Muscle layer of duodenum (tissue), 2 donors: ENCODE measurements around the gene SPACA9.

Experiments
- H3K27ac ChIP-seq: one replicate; pipeline ENCODE4 v1.7.0; 2013; ENCODE audit warnings: mild to moderate bottlenecking, low read length
- H3K27me3 ChIP-seq: one replicate; pipeline ENCODE4 v1.7.0; 2013; ENCODE audit warnings: low read depth, mild to moderate bottlenecking, control low read depth, low read length
- H3K36me3 ChIP-seq, 2 donors: one replicate each; pipeline ENCODE4 v1.7.0; 2013; ENCODE audit warnings: low read length in 2 of 2, control low read depth in 1 of 2, mild to moderate bottlenecking in 1 of 2; ENCODE audit not compliant: insufficient read depth in 2 of 2, control insufficient read depth in 1 of 2
- H3K4me1 ChIP-seq, 2 donors: one replicate each; pipeline ENCODE4 v1.7.0; 2013; ENCODE audit warnings: low read length in 2 of 2, mild to moderate bottlenecking in 2 of 2, control low read depth in 1 of 2, moderate library complexity in 1 of 2; ENCODE audit not compliant: insufficient read depth in 2 of 2, control insufficient read depth in 1 of 2
- H3K4me3 ChIP-seq, 2 donors: one replicate each; pipeline ENCODE4 v1.7.0; 2013; ENCODE audit warnings: low read length in 2 of 2, low read depth in 1 of 2, mild to moderate bottlenecking in 1 of 2
- H3K9me3 ChIP-seq, 2 donors: one replicate each; pipeline ENCODE4 v1.7.0; 2013; ENCODE audit warnings: low read length in 2 of 2, control low read depth in 1 of 2, mild to moderate bottlenecking in 1 of 2; ENCODE audit not compliant: control insufficient read depth in 1 of 2
- donor health status: healthy.

SPACA9 gene

DNA sequence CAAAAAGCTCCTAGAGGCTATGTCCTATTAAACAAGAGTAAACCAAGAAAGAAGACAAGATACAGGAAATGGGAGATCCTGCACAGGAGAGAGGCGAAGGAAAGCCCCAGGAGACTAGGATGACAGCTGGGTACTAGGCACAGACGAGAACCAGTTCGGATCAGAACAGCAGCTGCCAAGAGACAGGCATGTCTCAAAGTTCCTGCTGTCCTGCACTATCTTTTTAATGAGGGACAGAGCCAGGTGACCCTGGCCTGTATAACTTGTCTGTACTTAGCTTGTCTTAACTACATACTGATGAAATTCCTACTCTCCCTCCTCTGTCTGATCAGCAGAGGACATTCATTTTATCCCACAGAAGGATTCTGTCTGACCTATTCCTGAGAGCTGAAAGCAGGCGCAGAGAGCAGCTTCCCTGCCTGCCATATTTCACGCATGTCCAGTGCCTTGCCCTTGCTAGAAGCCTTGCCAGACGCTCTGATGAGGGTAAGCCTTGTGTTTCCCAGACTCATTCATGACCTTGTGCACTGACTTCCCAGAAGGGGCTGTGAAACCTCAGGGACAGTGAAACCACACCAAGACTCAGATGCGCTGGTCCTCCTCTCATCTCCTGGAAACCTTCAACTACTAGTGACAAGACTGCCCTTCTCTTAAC lies 41.0 kb downstream of the SPACA9 start:
- no peak overlapping the region for H3K4me3 ChIP-seq
- H3K9me3 ChIP-seq: no peaks in the 10 kb centered on the region
- no peaks in the 10 kb centered on the region for H3K4me1 ChIP-seq
- H3K27me3 ChIP-seq: no peaks in the 10 kb centered on the region
- H3K36me3 ChIP-seq: peaks cover 75 to 78% of the 10 kb centered on the region in 2 donors
- H3K27ac ChIP-seq: no peak overlapping the region

DNA sequence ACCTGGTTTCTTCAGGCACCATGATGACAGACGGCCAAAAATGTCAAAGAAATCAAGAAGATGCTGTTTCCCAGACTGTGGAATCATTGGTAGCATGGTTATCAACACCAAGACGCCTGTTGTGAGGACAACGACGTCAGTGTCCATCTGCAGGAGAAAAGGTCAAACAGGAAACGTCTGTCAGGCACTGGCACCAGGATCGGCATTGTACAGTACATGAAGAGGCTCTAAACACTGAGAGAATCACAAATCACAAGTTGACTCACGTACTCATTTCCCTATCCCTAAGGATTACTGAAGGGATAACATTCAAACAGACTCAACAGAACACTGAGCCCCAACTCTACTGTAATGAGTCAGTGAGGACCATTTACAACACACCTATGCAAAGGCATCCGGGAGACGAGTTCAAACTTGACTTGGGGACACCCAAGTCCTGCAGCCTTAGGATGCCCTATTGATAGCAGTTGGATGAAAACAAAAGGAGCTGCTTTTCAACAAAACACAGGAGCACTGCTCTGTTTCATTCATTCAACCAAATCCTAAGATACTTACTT lies 44.7 kb downstream of the SPACA9 start:
- Histone ChIP-seq H3K4me1 (no peaks in the 10 kb centered on the region), H3K4me3 (no peak overlapping the region), H3K27me3 (no peaks in the 10 kb centered on the region), H3K27ac (no peak overlapping the region), H3K36me3 (peaks cover 74% of the 10 kb centered on the region in 2 donors), H3K9me3 (no peaks in the 10 kb centered on the region)

DNA sequence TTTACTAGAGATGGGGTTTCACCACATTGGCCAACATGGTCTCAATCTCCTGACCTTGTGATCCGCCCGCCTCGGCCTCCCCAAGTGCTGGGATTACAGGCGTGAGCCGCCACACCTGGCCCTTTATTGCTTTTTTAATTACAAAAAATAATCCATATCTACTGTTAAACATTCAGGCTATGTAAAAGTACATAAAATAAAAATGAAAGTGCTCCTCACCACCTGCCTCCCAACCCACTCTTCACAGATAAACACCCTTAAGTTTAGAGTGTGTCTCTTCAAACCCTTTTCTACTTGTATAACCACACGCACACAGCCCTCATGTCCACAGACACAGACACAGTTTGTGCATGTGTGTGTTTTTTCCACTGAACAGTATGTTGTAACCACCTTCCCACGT lies 49.0 kb downstream of the SPACA9 start:
- peaks cover 32 to 43% of the 10 kb centered on the region in 2 donors for H3K36me3 ChIP-seq

DNA sequence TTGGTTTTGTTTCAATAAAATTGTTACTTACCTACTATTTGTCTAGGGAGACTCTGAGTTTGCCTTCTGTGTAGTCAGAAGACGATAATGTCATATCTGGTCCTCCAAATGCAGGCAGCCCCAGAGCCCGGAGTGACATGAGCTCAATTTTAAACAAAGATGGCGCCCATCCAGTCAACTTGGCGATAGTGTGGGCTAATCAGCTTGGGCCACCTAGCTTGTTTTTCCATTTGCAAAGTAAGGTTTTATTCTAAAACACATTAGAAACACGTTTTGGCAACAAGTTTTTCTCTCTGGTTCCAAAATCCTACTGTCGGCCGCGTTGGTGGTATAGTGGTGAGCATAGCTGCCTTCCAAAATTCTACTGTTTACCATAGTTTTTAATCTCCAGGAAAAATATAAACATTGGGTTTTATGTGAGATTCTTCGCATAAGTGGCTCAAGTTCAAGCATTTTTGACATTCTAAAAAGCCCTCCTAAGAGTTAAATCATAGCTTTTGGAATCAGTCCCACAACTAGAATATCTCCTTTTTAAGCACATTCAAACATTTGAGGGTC lies 52.6 kb downstream of the SPACA9 start:
- H3K36me3 ChIP-seq: peaks cover 20 to 27% of the 10 kb centered on the region in 2 donors
- H3K9me3 ChIP-seq: no peaks in the 10 kb centered on the region
- no peak overlapping the region for H3K4me3 ChIP-seq
- no peaks in the 10 kb centered on the region for H3K27me3 ChIP-seq
- no peaks in the 10 kb centered on the region for H3K4me1 ChIP-seq
- H3K27ac ChIP-seq: no peak overlapping the region

More for the DNA sequence above, 49.0 kb downstream of the SPACA9 start:
- no peaks in the 10 kb centered on the region for H3K4me1 ChIP-seq
- H3K4me3 ChIP-seq: no peak overlapping the region
- no peaks in the 10 kb centered on the region for H3K27me3 ChIP-seq
- no peak overlapping the region for H3K27ac ChIP-seq
- no peaks in the 10 kb centered on the region for H3K9me3 ChIP-seq

DNA sequence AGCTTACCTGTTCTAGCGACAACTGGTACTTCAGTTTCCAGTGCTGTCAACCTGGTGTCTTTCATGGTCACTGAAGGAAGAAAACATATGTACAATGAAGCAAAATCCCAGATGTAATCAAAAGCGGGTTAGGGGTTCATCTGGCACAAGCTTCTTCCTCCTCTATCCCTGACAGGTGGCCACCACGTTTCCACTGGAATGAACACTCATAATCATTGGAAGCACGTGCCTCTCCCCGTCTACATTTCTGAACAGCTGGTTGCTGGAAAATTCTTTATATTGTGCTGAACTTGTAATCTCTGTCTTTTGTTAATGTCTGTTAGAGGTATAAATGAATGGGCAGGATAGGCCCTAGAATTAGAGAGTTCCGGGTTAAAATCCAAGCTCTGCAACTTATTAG lies 56.3 kb downstream of the SPACA9 start:
- no peaks in the 10 kb centered on the region for H3K9me3 ChIP-seq

DNA sequence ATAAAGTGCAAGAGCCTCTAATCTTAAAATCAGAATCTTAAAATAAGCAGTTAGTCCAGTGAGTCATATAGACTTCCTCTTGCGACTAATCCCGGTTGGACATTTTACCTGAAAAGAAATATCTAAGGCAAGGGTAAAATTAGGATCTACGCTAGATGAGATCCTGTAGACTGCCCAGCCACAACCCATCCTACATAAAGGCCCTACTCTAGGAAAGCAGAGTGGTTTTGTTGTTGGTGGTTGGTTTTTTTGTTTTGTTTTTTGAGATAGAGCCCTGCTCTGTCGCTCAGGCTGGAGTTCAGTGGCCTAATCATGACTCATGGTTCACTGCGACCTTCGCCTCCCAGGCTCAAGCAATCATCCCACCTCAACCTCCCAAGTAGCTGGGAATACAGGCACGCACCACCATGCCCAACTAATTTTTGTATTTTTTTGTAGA lies 58.8 kb downstream of the SPACA9 start:
- Histone ChIP-seq H3K9me3 (no peaks in the 10 kb centered on the region), H3K36me3 (peaks cover 6 to 8% of the 10 kb centered on the region in 2 donors), H3K4me1 (peaks cover 6 to 8% of the 10 kb centered on the region in 2 donors), H3K27ac (no peak overlapping the region), H3K4me3 (no peak overlapping the region), H3K27me3 (no peaks in the 10 kb centered on the region)

More for the DNA sequence above, 56.3 kb downstream of the SPACA9 start:
- H3K4me3 ChIP-seq: no peak overlapping the region
- no peaks in the 10 kb centered on the region for H3K4me1 ChIP-seq
- no peaks in the 10 kb centered on the region for H3K27me3 ChIP-seq
- H3K36me3 ChIP-seq: peaks cover 6 to 8% of the 10 kb centered on the region in 2 donors
- H3K27ac ChIP-seq: no peak overlapping the region

DNA sequence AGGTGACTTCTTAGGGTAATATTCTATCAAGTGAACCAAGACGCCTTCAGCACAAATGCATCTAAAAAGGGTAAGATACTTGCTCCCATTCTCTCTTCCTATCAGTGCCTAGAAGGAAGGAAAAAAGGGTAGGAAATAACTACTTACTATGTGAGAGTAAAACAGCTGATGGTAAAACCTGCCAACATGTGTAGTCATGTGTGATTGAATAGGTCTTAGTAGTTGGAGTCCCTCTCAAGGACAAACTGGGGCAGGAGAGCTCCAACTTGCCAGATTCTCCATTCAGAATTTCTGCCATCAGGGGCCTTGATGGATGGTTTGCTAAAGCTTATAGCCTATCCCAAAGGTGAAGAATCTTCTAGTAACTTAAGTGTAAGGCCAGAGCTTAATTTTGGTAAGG lies 60.5 kb downstream of the SPACA9 start:
- H3K9me3 ChIP-seq: no peaks in the 10 kb centered on the region
- H3K27ac ChIP-seq: no peak overlapping the region
- peaks cover 17 to 22% of the 10 kb centered on the region in 2 donors for H3K4me1 ChIP-seq
- H3K4me3 ChIP-seq: no peak overlapping the region
- no peaks in the 10 kb centered on the region for H3K27me3 ChIP-seq
- H3K36me3 ChIP-seq: peaks cover 5 to 6% of the 10 kb centered on the region in 2 donors
